Measurements from ENCODE around the gene ADCY5.

ADCY5 gene

DNA sequence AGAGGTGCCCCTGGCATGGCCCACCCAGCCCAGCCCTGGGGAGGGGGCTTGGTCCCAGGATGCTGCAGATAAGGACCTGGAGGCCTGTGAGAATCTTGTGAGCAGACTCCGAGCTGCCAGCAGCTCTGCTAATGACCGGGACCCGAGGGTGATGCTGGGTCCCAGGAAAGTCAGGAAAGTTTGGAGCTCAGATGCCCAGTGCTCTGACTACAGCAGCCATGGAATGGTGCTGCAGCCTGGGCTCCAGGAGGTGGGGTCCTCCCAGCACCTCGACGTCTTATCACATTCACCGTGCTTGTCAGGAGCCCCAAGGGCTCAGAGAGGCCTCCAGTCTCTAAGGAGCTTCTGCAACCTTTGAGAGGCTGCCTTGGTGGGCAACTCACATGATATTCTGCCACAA lies 34.3 kb upstream of the ADCY5 start:
- H3K4me1 ChIP-seq: peaks cover 7 to 67% (median 50%) of the 10 kb centered on the region in 10 experiments; a peak in 18 of 20 replicates
- no peak overlapping the region for H3K9ac ChIP-seq
- no peaks in the 10 kb centered on the region for H3K36me3 ChIP-seq
- no peak overlapping the region for H3K4me3 ChIP-seq
- no peaks in the 10 kb centered on the region; a peak in 1 of 22 replicates for H4K20me1 ChIP-seq
- no peaks in the 10 kb centered on the region for H3K9me3 ChIP-seq (replicated peaks in 1 of 11)
- H3K4me2 ChIP-seq: peak overlapping the region in 8 of 11 experiments; percentile 12 to 90 (median 70); a peak in 14 of 22 replicates
- peaks cover 0 to 18% (median 0%) of the 10 kb centered on the region in 11 experiments; a peak in 5 of 22 replicates for H3K27me3 ChIP-seq
- H3K27ac ChIP-seq: no peak overlapping the region
- no peak for TF ChIP-seq Cebpa-rat (IDR thresholded peaks at IDR 0.05)

DNA sequence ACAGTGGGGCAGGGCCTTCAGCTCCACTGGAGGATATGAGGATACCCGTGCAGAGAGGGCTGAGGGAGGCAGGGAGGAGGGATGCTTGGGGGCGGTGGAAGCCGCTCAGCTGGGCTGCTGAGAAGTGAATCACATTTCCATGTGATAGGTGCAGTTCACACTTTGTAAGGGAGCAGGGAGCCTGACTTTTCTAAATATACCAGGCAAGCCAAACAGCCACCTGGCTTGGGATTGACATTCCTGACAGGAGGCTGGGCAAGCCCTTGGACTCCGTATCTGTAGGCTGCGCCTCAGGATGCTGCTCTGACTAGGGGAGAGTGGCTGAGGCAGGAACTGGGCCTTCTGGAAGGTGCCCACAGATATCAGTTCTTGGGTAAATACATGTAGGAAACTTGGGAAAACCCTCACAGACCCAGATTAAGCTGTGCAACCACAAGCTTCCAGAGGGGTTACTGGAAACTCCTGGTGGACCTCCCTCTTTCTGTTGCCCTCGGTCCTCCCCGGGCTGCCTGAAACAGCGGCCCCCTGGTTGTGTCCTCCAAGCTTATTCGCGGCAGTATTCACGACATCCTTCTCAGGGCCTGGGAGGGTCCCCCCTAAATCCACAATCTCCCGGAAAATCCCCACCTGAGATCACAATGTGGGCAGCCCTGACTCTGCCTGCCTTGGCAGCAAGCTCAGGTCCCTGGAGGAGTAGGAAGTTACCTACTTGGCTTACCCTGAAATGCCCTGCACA lies 33.0 kb upstream of the ADCY5 start:
- H3K4me1 ChIP-seq: peaks cover 7 to 74% (median 56%) of the 10 kb centered on the region in 10 experiments; a peak in 18 of 20 replicates
- no peak overlapping the region for H3K27ac ChIP-seq
- H3K27me3 ChIP-seq: peaks cover 0 to 18% (median 0%) of the 10 kb centered on the region in 11 experiments; a peak in 5 of 22 replicates
- H3K4me2 ChIP-seq: peak overlapping the region in 5 of 11 experiments; percentile 76 to 90 (median 85); a peak in 9 of 22 replicates
- TF ChIP-seq Cebpa-rat (IDR thresholded peaks at IDR 0.05): no peak
- H3K9me3 ChIP-seq (replicated peaks in 1 of 11): no peaks in the 10 kb centered on the region
- no peak overlapping the region for H3K4me3 ChIP-seq
- no peak overlapping the region for H3K9ac ChIP-seq
- no peaks in the 10 kb centered on the region; a peak in 1 of 22 replicates for H4K20me1 ChIP-seq
- H3K36me3 ChIP-seq: no peaks in the 10 kb centered on the region

DNA sequence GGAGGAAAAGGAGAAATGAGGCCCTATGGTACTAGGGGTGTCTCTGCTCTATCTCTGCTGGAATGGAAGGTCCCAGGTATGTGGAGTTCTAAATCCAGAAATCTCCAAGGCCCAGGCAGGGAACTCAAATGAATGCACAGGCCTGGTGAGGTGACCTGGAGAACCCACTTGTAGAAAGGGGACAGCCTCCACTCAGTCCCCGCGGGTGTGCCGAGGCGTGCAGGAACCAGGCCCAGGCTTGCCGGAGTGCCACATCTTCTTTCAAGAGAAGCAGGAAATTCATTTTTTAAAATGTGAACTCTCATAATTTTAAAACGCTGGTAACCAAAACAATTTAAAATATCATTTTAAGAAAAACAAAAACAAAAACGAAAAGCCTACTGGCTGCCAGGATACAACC lies 32.2 kb upstream of the ADCY5 start:
- no peaks in the 10 kb centered on the region for H3K9me3 ChIP-seq (replicated peaks in 1 of 11)
- no peaks in the 10 kb centered on the region for H3K36me3 ChIP-seq
- H3K4me3 ChIP-seq: no peak overlapping the region
- H3K4me1 ChIP-seq: peaks cover 7 to 79% (median 57%) of the 10 kb centered on the region in 10 experiments; a peak in 18 of 20 replicates
- peak overlapping the region in 10 of 11 experiments; percentile 28 to 90 (median 76); a peak in 20 of 22 replicates for H3K4me2 ChIP-seq
- TF ChIP-seq Cebpa-rat (IDR thresholded peaks at IDR 0.05): no peak
- H3K27ac ChIP-seq: no peak overlapping the region
- H3K9ac ChIP-seq: no peak overlapping the region
- H4K20me1 ChIP-seq: no peaks in the 10 kb centered on the region; a peak in 1 of 22 replicates
- peaks cover 0 to 18% (median 0%) of the 10 kb centered on the region in 11 experiments; a peak in 5 of 22 replicates for H3K27me3 ChIP-seq

DNA sequence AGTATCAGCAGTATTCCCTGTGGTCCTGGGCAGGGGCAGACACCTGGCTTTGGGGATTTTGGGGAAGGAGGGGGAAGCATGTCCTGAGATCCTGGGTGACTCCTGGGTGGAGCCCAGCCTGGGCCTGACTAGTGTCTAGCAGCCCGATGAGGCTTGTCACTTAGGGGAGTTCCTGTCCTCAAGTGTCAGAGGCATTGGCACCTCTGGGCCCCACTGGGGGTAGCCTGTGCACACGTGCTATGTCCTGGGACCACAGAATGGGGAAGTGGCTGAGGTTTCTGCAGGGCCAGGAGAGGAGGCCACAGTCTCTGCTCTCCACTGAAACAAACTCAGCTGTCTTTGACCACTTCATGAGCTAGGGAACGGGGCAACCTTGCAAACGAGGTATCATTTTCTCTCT lies 31.5 kb upstream of the ADCY5 start:
- H3K27me3 ChIP-seq: peaks cover 0 to 18% (median 0%) of the 10 kb centered on the region in 11 experiments; a peak in 5 of 22 replicates
- no peak overlapping the region for H3K9ac ChIP-seq
- H3K36me3 ChIP-seq: no peaks in the 10 kb centered on the region
- H3K4me1 ChIP-seq: peaks cover 12 to 85% (median 63%) of the 10 kb centered on the region in 10 experiments; a peak in 19 of 20 replicates
- no peaks in the 10 kb centered on the region for H3K9me3 ChIP-seq (replicated peaks in 1 of 11)
- TF ChIP-seq Cebpa-rat (IDR thresholded peaks at IDR 0.05): no peak
- H3K4me3 ChIP-seq: no peak overlapping the region
- no peaks in the 10 kb centered on the region; a peak in 1 of 22 replicates for H4K20me1 ChIP-seq
- no peak overlapping the region for H3K27ac ChIP-seq
- peak overlapping the region; percentile 6 to 90 (median 75); a peak in 20 of 22 replicates for H3K4me2 ChIP-seq

DNA sequence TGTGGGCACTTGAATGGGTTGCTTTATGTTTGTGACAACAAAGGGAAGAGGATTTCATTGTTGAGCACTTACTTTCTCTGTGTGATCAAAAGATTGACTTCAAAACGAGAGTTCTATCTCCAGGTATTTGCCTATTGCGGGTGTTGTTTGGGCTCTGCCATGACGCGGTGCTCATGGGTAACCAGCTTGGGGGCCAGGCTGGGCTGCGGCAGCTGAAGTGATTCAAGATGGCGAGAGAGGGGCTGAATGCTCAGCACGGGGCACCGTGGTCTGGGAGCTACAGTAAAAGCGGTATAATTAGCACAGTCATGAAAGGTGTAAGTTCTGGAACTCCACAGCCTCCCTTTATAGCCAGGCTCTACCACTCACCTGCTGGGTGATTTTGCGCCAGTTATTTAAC lies 31.0 kb upstream of the ADCY5 start:
- no peak overlapping the region for H3K27ac ChIP-seq

DNA sequence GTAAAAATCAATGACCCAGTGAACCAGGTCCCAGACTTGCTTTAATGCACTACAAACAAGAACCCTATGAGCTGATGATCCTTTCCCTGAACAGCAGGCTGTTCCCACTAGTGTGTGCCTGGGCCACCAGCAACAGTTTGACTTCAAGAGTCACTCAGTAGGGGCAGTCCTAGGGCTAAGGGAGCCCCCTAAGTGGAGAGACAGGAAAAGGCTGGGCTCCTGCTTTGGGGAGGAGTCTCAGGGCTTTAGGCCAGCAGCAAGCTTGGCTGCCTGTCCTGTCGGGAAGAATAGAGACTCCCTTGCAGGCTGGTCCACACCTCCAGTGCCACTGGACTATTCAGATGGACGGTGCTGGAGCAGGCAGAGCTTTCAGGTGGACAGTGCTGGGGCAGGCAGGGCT lies 29.4 kb upstream of the ADCY5 start:
- H3K27ac ChIP-seq: no peak overlapping the region
- no peaks in the 10 kb centered on the region; a peak in 1 of 22 replicates for H4K20me1 ChIP-seq
- peak overlapping the region in 8 of 11 experiments; percentile 20 to 80 (median 66); a peak in 14 of 22 replicates for H3K4me2 ChIP-seq
- 0 out of 22 replicates have a peak overlapping the region, but pooled peaks of 1 of the 11 experiments have one; percentile 16 for H3K9ac ChIP-seq
- no peaks in the 10 kb centered on the region for H3K36me3 ChIP-seq
- no peak for TF ChIP-seq Cebpa-rat (IDR thresholded peaks at IDR 0.05)
- H3K27me3 ChIP-seq: peaks cover 0 to 18% (median 0%) of the 10 kb centered on the region in 11 experiments; a peak in 5 of 22 replicates
- peaks cover 14 to 85% (median 61%) of the 10 kb centered on the region in 10 experiments; a peak in 19 of 20 replicates for H3K4me1 ChIP-seq
- no peaks in the 10 kb centered on the region for H3K9me3 ChIP-seq (replicated peaks in 1 of 11)
- H3K4me3 ChIP-seq: no peak overlapping the region

More for the DNA sequence above, 31.0 kb upstream of the ADCY5 start:
- Histone ChIP-seq H3K4me3 (no peak overlapping the region), H3K36me3 (no peaks in the 10 kb centered on the region), H3K27me3 (peaks cover 0 to 18% (median 0%) of the 10 kb centered on the region in 11 experiments; a peak in 5 of 22 replicates), H3K4me1 (peaks cover 14 to 91% (median 67%) of the 10 kb centered on the region in 10 experiments; a peak in 19 of 20 replicates), H3K9ac (no peak overlapping the region), H3K9me3 (replicated peaks in 1 of 11) (no peaks in the 10 kb centered on the region), H4K20me1 (no peaks in the 10 kb centered on the region; a peak in 1 of 22 replicates), H3K4me2 (peak overlapping the region in 9 of 11 experiments; percentile 28 to 90 (median 76); a peak in 17 of 22 replicates)
- TF ChIP-seq Cebpa-rat (IDR thresholded peaks at IDR 0.05): no peak

DNA sequence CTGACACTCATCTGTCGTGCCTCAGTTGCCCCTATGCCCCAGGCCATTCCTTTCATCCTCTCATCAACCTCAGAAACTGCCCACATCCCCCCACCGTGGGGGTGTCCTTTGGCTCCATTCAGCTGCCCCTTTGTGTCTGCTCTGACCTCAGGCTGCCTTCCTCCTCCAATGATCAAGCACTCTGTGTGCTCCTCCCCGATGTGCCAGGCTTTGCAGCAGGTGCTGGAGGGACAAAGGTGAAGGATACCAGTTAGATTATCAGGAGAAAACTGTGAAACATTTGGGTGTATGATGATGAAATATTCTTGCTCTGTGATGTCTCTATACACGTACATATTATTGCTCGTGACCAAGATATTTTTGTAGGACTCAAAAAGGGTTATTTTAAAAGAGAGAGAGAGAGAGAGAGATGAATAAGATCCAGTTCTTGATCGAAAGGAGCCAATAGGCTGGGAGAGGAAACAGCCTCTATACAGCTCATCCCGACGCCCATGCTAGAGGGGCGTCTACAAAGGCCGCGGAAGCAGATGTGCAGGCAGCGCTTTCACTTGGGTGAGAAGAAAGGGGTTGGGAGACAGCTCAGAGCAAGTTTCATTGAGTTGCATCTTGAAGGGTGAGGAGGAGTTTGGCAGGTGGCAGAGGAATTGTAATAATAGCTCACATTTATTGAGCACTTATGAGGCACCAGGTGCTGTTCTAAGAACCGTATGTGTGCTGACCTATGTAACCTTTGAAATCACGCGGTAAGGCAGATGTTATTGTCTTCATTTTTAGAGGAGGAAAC lies 28.3 kb upstream of the ADCY5 start:
- Histone ChIP-seq H4K20me1 (no peaks in the 10 kb centered on the region; a peak in 1 of 22 replicates), H3K36me3 (no peaks in the 10 kb centered on the region), H3K4me1 (peaks cover 14 to 73% (median 52%) of the 10 kb centered on the region in 10 experiments; a peak in 19 of 20 replicates), H3K27ac (no peak overlapping the region), H3K9ac (no peak overlapping the region), H3K4me3 (no peak overlapping the region), H3K9me3 (replicated peaks in 1 of 11) (no peaks in the 10 kb centered on the region), H3K27me3 (peaks cover 0 to 12% (median 0%) of the 10 kb centered on the region in 11 experiments; a peak in 5 of 22 replicates), H3K4me2 (peak overlapping the region in 7 of 11 experiments; percentile 44 to 80 (median 69); a peak in 7 of 22 replicates)
- TF ChIP-seq Cebpa-rat (IDR thresholded peaks at IDR 0.05): no peak

DNA sequence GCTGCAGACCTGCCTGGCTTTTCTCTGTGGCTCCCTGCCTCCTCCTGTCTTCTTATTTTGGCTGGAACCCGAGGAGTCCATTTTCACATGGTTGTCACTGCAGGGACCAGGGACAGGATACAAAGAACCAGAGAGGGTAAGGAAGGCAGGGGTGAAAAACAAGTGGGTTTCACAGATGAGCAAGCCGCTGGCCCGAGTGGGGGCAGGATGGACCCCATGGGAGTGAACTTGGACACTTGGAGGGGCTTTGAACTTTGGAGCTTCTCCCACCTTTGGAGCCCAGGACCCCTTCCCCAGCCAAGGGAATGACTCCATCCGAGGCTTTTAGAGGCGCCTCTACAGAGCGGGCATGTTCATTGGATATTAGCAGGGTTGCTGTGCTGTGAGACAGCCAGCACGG lies 26.9 kb upstream of the ADCY5 start:
- Histone ChIP-seq H3K4me2 (peak overlapping the region; percentile 20 to 67 (median 40); a peak in 21 of 22 replicates), H4K20me1 (no peaks in the 10 kb centered on the region; a peak in 1 of 22 replicates)

More for the DNA sequence above, 26.9 kb upstream of the ADCY5 start:
- Histone ChIP-seq H3K27ac (no peak overlapping the region), H3K27me3 (peaks cover 0 to 12% (median 0%) of the 10 kb centered on the region in 11 experiments; a peak in 4 of 22 replicates), H3K9ac (no peak overlapping the region), H3K4me3 (no peak overlapping the region), H3K4me1 (peaks cover 12 to 60% (median 42%) of the 10 kb centered on the region in 10 experiments; a peak in 19 of 20 replicates), H3K9me3 (replicated peaks in 1 of 11) (no peaks in the 10 kb centered on the region), H3K36me3 (no peaks in the 10 kb centered on the region)
- TF ChIP-seq Cebpa-rat (IDR thresholded peaks at IDR 0.05): no peak
